ENCODE results near the gene PHF19.

- no peak for TF ChIP-seq EZH2 (IDR thresholded peaks at IDR 0.05; ENCODE audit: low read length)
- TF ChIP-seq, protein P1, sequence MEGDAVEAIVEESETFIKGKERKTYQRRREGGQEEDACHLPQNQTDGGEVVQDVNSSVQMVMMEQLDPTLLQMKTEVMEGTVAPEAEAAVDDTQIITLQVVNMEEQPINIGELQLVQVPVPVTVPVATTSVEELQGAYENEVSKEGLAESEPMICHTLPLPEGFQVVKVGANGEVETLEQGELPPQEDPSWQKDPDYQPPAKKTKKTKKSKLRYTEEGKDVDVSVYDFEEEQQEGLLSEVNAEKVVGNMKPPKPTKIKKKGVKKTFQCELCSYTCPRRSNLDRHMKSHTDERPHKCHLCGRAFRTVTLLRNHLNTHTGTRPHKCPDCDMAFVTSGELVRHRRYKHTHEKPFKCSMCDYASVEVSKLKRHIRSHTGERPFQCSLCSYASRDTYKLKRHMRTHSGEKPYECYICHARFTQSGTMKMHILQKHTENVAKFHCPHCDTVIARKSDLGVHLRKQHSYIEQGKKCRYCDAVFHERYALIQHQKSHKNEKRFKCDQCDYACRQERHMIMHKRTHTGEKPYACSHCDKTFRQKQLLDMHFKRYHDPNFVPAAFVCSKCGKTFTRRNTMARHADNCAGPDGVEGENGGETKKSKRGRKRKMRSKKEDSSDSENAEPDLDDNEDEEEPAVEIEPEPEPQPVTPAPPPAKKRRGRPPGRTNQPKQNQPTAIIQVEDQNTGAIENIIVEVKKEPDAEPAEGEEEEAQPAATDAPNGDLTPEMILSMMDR (optimal IDR thresholded peaks at IDR 0.05 in 1 of 3, IDR thresholded peaks at IDR 0.05 in 1 of 3, conservative IDR thresholded peaks at IDR 0.05 in 1 of 3; ENCODE audit: extremely low read depth in 1 of 3, insufficient read depth in 2 of 3, low read length in 3 of 3), result no peak
Measured at GRCh38 chr9:120924698-120925534, 47.9 kb upstream of the PHF19 start.
